PC-3 (cell line): Measurements from ENCODE around the gene DHX35. TPM values are rescaled to one million over a fixed set of nuclear protein-coding genes. Genes with fewer than 3 reads are reported as not detected.
A peak's percentile ranks its signal among the peaks of the same experiment; 100 is the strongest.

Source experiments
- ATAC-seq: fragments of 200-7000 bp; cut with Tn5 transposase; 2 replicates; pipeline ENCODE4 v1.9.1; 2020; ENCODE audit warnings: mild to moderate bottlenecking, moderate library complexity
- BruUV-seq: library from RNA; stranded (reverse); fragments of 400-500 nt; replicated peaks from 2 replicates; lab custom pipeline; 2021; lab: Mats Ljungman, UMichigan
- CTCF ChIA-PET: fragments of 300-600 bp; sonication (Branson Sonifier 250); formaldehyde crosslinking; loops from one replicate; lab custom pipeline; 2022; ENCODE audit warnings: antibody characterized with exemption; lab: Charles Lee
- POLR2A ChIA-PET: fragments of 300-600 bp; sonication (Branson Sonifier 250); formaldehyde crosslinking; loops from one replicate; lab custom pipeline; 2022; ENCODE audit warnings: antibody characterized with exemption; ENCODE audit not compliant: unreplicated experiment; lab: Charles Lee
- DNase-seq: peaks from one replicate; pipeline ENCODE4 v3.0.0-alpha.2; 2015
- H2AFZ ChIP-seq: fragments of 300-600 bp; sonication (generic); 2 replicates; pipeline ENCODE4 v1.6.0; 2016; ENCODE audit warnings: antibody characterized with exemption, low read length
- H3F3A ChIP-seq: fragments of 300-600 bp; sonication (generic); one replicate; pipeline ENCODE4 v1.6.0; 2017; ENCODE audit warnings: antibody characterized with exemption, low read length, control low read depth, mild to moderate bottlenecking; ENCODE audit not compliant: unreplicated experiment
- H3K27ac ChIP-seq: fragments of 300-600 bp; sonication (generic); 2 replicates; pipeline ENCODE4 v1.5.1; 2016; ENCODE audit warnings: mild to moderate bottlenecking, low read length
- H3K27me3 ChIP-seq: fragments of 300-600 bp; sonication (generic); 2 replicates; pipeline ENCODE4 v1.6.1; 2016; ENCODE audit warnings: low read length, mixed read lengths
- H3K36me3 ChIP-seq: fragments of 300-600 bp; sonication (generic); 2 replicates; pipeline ENCODE4 v1.6.1; 2016; ENCODE audit warnings: low read depth, mixed run types, low read length, mixed read lengths
- H3K4me1 ChIP-seq: fragments of 300-600 bp; sonication (generic); 2 replicates; pipeline ENCODE4 v1.5.1; 2016; ENCODE audit warnings: low read length; ENCODE audit not compliant: insufficient read depth
- H3K4me2 ChIP-seq: fragments of 300-600 bp; sonication (generic); 2 replicates; pipeline ENCODE4 v1.6.0; 2016; ENCODE audit warnings: low read length
- H3K4me3 ChIP-seq: fragments of 300-600 bp; sonication (generic); 2 replicates; pipeline ENCODE4 v1.5.1; 2016; ENCODE audit warnings: mild to moderate bottlenecking, low read length, mixed read lengths
- H3K79me2 ChIP-seq: fragments of 300-600 bp; sonication (generic); 2 replicates; pipeline ENCODE4 v1.6.1; 2017; ENCODE audit warnings: low read length, mixed read lengths
- H3K9ac ChIP-seq: fragments of 300-600 bp; sonication (generic); 2 replicates; pipeline ENCODE4 v1.6.0; 2016; ENCODE audit warnings: mild to moderate bottlenecking, low read length
- H3K9me2 ChIP-seq: fragments of 300-600 bp; sonication (generic); replicated peaks from 2 replicates; pipeline ENCODE4 v1.6.1; 2016; ENCODE audit warnings: mixed run types, low read length, mixed read lengths
- H3K9me3 ChIP-seq: fragments of 300-600 bp; sonication (generic); 2 replicates; pipeline ENCODE4 v1.6.1; 2016; ENCODE audit warnings: low read length, mixed read lengths
- H4K20me1 ChIP-seq: fragments of 300-600 bp; sonication (generic); 2 replicates; pipeline ENCODE4 v1.6.1; 2016; ENCODE audit warnings: low read length, mixed read lengths
- EZH2 ChIP-seq: fragments of 300-600 bp; sonication (generic); IDR thresholded peaks from one replicate; pipeline ENCODE4 v1.6.1; 2017; ENCODE audit warnings: antibody characterized with exemption, mild to moderate bottlenecking, low read length; ENCODE audit not compliant: unreplicated experiment
- EZH2phosphoT487 ChIP-seq: fragments of 300-600 bp; sonication (generic); IDR thresholded peaks from 2 replicates; pipeline ENCODE4 v1.6.1; 2018; ENCODE audit warnings: mild to moderate bottlenecking, antibody characterized with exemption, low read length, borderline replicate concordance
- intact Hi-C: fragments of 100-400 bp; cut with micrococcal nuclease; formaldehyde crosslinking; loops from 2 replicates; pipeline ENCODE4 v1.9.0; 2023
- total RNA-seq: library from RNA; depleted of rRNA; stranded (reverse); fragments of >200 nt; gene quantifications from 2 replicates; pipeline ENCODE4 v1.2.3, GENCODE V29; 2014
- TF ChIP-seq, protein P1 (sequence below): fragments of 300-600 bp; sonication (generic); conservative IDR thresholded peaks from 2 replicates; pipeline ENCODE4 v1.5.1; 2017; ENCODE audit warnings: antibody characterized with exemption, low read depth, mild to moderate bottlenecking, low read length

Gene DHX35
- total RNA-seq, 1 experiment from 2014 or later, result 12.0 TPM

- intact Hi-C loops, result no loop called here
- no peak overlapping the region for H3K4me2 ChIP-seq
- H3K4me3 ChIP-seq, result no peak overlapping the region
- ChIA-PET POLR2A (no interaction called here), CTCF (no interaction called here)
- H3K4me1 ChIP-seq, result peaks cover 18% of the 10 kb centered on the region
- no peaks in the 10 kb centered on the region for H3K27me3 ChIP-seq
- DNase-seq, result no peak
- H3F3A ChIP-seq, result no peaks in the 10 kb centered on the region
- H3K9ac ChIP-seq, result no peak overlapping the region
- H3K27ac ChIP-seq, result no peak overlapping the region
- TF ChIP-seq EZH2phosphoT487, result no peak
- no peak for TF ChIP-seq EZH2
- TF ChIP-seq, protein P1, sequence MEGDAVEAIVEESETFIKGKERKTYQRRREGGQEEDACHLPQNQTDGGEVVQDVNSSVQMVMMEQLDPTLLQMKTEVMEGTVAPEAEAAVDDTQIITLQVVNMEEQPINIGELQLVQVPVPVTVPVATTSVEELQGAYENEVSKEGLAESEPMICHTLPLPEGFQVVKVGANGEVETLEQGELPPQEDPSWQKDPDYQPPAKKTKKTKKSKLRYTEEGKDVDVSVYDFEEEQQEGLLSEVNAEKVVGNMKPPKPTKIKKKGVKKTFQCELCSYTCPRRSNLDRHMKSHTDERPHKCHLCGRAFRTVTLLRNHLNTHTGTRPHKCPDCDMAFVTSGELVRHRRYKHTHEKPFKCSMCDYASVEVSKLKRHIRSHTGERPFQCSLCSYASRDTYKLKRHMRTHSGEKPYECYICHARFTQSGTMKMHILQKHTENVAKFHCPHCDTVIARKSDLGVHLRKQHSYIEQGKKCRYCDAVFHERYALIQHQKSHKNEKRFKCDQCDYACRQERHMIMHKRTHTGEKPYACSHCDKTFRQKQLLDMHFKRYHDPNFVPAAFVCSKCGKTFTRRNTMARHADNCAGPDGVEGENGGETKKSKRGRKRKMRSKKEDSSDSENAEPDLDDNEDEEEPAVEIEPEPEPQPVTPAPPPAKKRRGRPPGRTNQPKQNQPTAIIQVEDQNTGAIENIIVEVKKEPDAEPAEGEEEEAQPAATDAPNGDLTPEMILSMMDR, result no peak
- no TSS peak for BruUV-seq
- peaks cover 46% of the 10 kb centered on the region for H3K79me2 ChIP-seq
- H3K9me2 ChIP-seq, result no peaks in the 10 kb centered on the region
- H3K36me3 ChIP-seq, result peaks cover 12% of the 10 kb centered on the region; the same call in 1 of the 2 replicates
- no peak for ATAC-seq
- H3K9me3 ChIP-seq, result no peaks in the 10 kb centered on the region
- no peaks in the 10 kb centered on the region for H4K20me1 ChIP-seq
- no peak overlapping the region for H2AFZ ChIP-seq
Observed at GRCh38 chr20:38968090-38968489, 5.9 kb downstream of the DHX35 start.

DNA sequence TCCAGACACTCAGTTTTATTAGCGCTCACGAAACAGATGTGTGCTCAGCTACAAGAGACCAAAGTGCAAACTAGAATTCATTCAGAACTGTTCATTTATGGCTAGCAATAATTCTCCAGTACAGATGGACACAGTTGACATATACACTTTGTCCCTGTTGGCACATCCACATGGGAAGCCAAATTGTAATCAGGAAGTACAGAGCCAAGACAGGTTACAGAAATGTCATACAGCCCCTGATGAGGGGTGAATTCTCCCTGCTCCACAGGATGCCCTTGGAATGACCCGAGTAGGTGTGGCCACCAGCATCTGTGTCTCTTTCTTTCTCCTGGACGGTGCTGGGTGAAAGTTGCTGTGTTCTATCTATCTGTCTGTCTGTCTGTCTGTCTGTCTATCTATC is 7.6 kb downstream of the DHX35 start:
- no peak overlapping the region for H3K9ac ChIP-seq
- H3K79me2 ChIP-seq, result peaks cover 30% of the 10 kb centered on the region
- intact Hi-C loops, result no loop called here
- H3K4me3 ChIP-seq, result no peak overlapping the region
- no peak overlapping the region for H3K4me2 ChIP-seq
- H3F3A ChIP-seq, result no peaks in the 10 kb centered on the region
- peaks cover 13% of the 10 kb centered on the region for H3K36me3 ChIP-seq
- CTCF ChIA-PET, result no interaction called here
- peak overlapping the region; percentile 42 for H3K27ac ChIP-seq
- H3K27me3 ChIP-seq, result no peaks in the 10 kb centered on the region
- DNase-seq (no peak), ATAC-seq (no peak)
- peaks cover 18% of the 10 kb centered on the region; the same call in 1 of the 2 replicates for H3K4me1 ChIP-seq
- no TSS peak for BruUV-seq
- TF ChIP-seq EZH2phosphoT487, result no peak
- no peak overlapping the region for H2AFZ ChIP-seq
- H4K20me1 ChIP-seq, result no peaks in the 10 kb centered on the region
- POLR2A ChIA-PET, result interaction anchor here (1.0 kb wide), 1 partner anchor 7 kb away, joined by 5 read pairs; the partner anchor contains the start of gene DHX35
- no peaks in the 10 kb centered on the region for H3K9me2 ChIP-seq
- no peaks in the 10 kb centered on the region for H3K9me3 ChIP-seq

- Histone ChIP-seq H3F3A (no peaks in the 10 kb centered on the region), H3K27ac (peak overlapping the region; percentile 42), H2AFZ (no peak overlapping the region), H3K9me3 (no peaks in the 10 kb centered on the region), H3K36me3 (peaks cover 19% of the 10 kb centered on the region), H3K9me2 (no peaks in the 10 kb centered on the region), H3K9ac (no peak overlapping the region), H3K79me2 (peaks cover 24% of the 10 kb centered on the region), H4K20me1 (no peaks in the 10 kb centered on the region), H3K4me1 (peaks cover 18% of the 10 kb centered on the region; the same call in 1 of the 2 replicates), H3K27me3 (no peaks in the 10 kb centered on the region), H3K4me3 (no peak overlapping the region), H3K4me2 (no peak overlapping the region)
- BruUV-seq, result no TSS peak
- POLR2A ChIA-PET, result interaction anchor here (1.0 kb wide), 1 partner anchor 8 kb away, joined by 5 read pairs; the partner anchor contains the start of gene DHX35
- CTCF ChIA-PET, result no interaction called here
- ATAC-seq, result peak; percentile 52
- TF ChIP-seq, protein P1, result no peak
- no peak for TF ChIP-seq EZH2phosphoT487
- TF ChIP-seq EZH2, result no peak
- peak; percentile 60 for DNase-seq
- intact Hi-C loops, result no loop called here
Observed at GRCh38 chr20:38970302-38970701, 8.2 kb downstream of the DHX35 start.
